GM23338 (cell line): ENCODE data around the gene SELENOM. TPM values are rescaled to one million over a fixed set of nuclear protein-coding genes. Genes with fewer than 3 reads are reported as not detected.

ENCODE experiments used
- ATAC-seq: fragments of 200-7000 bp; cut with Tn5 transposase; 3 replicates; pipeline ENCODE4 v1.9.1; 2020
- DNase-seq: peaks from one replicate; pipeline ENCODE4 v3.0.0-alpha.2; 2015; ENCODE audit warnings: low spot score
- H2AFZ ChIP-seq: fragments of 200-600 bp; sonication (generic); 2 replicates; pipeline ENCODE4 v1.8.0; 2016; ENCODE audit warnings: antibody characterized with exemption, mild to moderate bottlenecking, moderate library complexity
- H3F3A ChIP-seq: fragments of 200-600 bp; sonication (generic); replicated peaks from 2 replicates; pipeline ENCODE4 v1.8.0; 2017; ENCODE audit warnings: antibody characterized with exemption, mixed run types, low read depth
- H3K27ac ChIP-seq: fragments of 200-600 bp; sonication (generic); 2 replicates; pipeline ENCODE4 v1.6.1; 2016; ENCODE audit warnings: low read depth
- H3K27me3 ChIP-seq: fragments of 200-600 bp; sonication (generic); 2 replicates; pipeline ENCODE4 v1.8.0; 2016; ENCODE audit warnings: mild to moderate bottlenecking, mixed run types, moderate library complexity; ENCODE audit not compliant: insufficient read depth
- H3K36me3 ChIP-seq: fragments of 200-600 bp; sonication (generic); 2 replicates; pipeline ENCODE4 v1.8.0; 2016; ENCODE audit warnings: mild to moderate bottlenecking; ENCODE audit not compliant: insufficient read depth
- H3K4me1 ChIP-seq: fragments of 200-600 bp; sonication (generic); 2 replicates; pipeline ENCODE4 v1.8.0; 2016; ENCODE audit warnings: mild to moderate bottlenecking, moderate library complexity; ENCODE audit not compliant: insufficient read depth
- H3K4me2 ChIP-seq: fragments of 200-600 bp; sonication (generic); 2 replicates; pipeline ENCODE4 v1.7.1; 2017; ENCODE audit warnings: mixed run types
- H3K4me3 ChIP-seq: fragments of 200-600 bp; sonication (generic); 2 replicates; pipeline ENCODE4 v1.6.1; 2016; ENCODE audit warnings: mixed run types
- H3K79me2 ChIP-seq: fragments of 200-600 bp; sonication (generic); replicated peaks from 2 replicates; pipeline ENCODE4 v1.8.0; 2017; ENCODE audit warnings: mild to moderate bottlenecking; ENCODE audit not compliant: insufficient read depth
- H3K9me2 ChIP-seq: fragments of 200-600 bp; sonication (generic); 2 replicates; pipeline ENCODE4 v1.8.0; 2017; ENCODE audit not compliant: insufficient read depth
- H4K20me1 ChIP-seq: fragments of 200-600 bp; sonication (generic); replicated peaks from 2 replicates; pipeline ENCODE4 v1.8.0; 2017; ENCODE audit warnings: mild to moderate bottlenecking; ENCODE audit not compliant: insufficient read depth
- H3K27ac Mint-ChIP-seq: 2 replicates; pipeline ENCODE4 v1.8.0; 2020; ENCODE audit warnings: inconsistent platforms, mild to moderate bottlenecking, moderate library complexity, mixed read lengths
- H3K27me3 Mint-ChIP-seq: 3 replicates; pipeline ENCODE4 v1.8.0; 2022; ENCODE audit warnings: low read depth, mild to moderate bottlenecking, moderate library complexity, mixed read lengths, inconsistent platforms; ENCODE audit not compliant: insufficient read depth, poor library complexity
- H3K36me3 Mint-ChIP-seq: 3 replicates; pipeline ENCODE4 v1.8.0; 2021; ENCODE audit warnings: low read depth, mild to moderate bottlenecking, inconsistent platforms, moderate library complexity, mixed read lengths
- H3K4me1 Mint-ChIP-seq: 3 replicates; pipeline ENCODE4 v1.8.0; 2020; ENCODE audit warnings: mild to moderate bottlenecking, inconsistent platforms, mixed read lengths
- H3K4me3 Mint-ChIP-seq: 3 replicates; pipeline ENCODE4 v1.8.0; 2021; ENCODE audit warnings: moderate library complexity, mild to moderate bottlenecking, inconsistent platforms, mixed read lengths
- H3K9me3 Mint-ChIP-seq: 3 replicates; pipeline ENCODE4 v1.8.0; 2020; ENCODE audit warnings: moderate library complexity, mild to moderate bottlenecking, inconsistent platforms, mixed read lengths
- EZH2 ChIP-seq: fragments of 200-600 bp; sonication (generic); IDR thresholded peaks from one replicate; pipeline ENCODE4 v1.8.0; 2017; ENCODE audit warnings: antibody characterized with exemption, mild to moderate bottlenecking, low read depth; ENCODE audit not compliant: unreplicated experiment
- EZH2phosphoT487 ChIP-seq: fragments of 200-600 bp; sonication (generic); IDR thresholded peaks from one replicate; pipeline ENCODE4 v1.8.1; 2018; ENCODE audit warnings: antibody characterized with exemption; ENCODE audit not compliant: unreplicated experiment
- JUNB ChIP-seq: IDR thresholded peaks from one replicate; pipeline ENCODE4 v1.6.1; 2016; ENCODE audit warnings: antibody characterized with exemption; ENCODE audit not compliant: unreplicated experiment
- POLR2AphosphoS5 ChIP-seq: IDR thresholded peaks from 2 replicates; pipeline ENCODE4 v1.6.1; 2016; ENCODE audit warnings: antibody characterized with exemption, low read depth
- STAT1 ChIP-seq: IDR thresholded peaks from one replicate; pipeline ENCODE4 v1.6.1; 2016; ENCODE audit warnings: antibody characterized with exemption; ENCODE audit not compliant: unreplicated experiment
- ZNF114 ChIP-seq: fragments of 250-450 bp; sonication (Bioruptor Pico); IDR thresholded peaks from 2 replicates; pipeline ENCODE4 v1.5.0; 2020; ENCODE audit warnings: mild to moderate bottlenecking, moderate library complexity
- polyA plus RNA-seq: library from polyadenylated mRNA; unstranded; fragments of >200 nt; fragmentation: Nextera tagmentation; extraction: Ambion mirVana; gene quantifications from 2 replicates; pipeline ENCODE4 v1.2.1, GENCODE V29; 2016
- total RNA-seq: library from RNA; depleted of rRNA; stranded (reverse); fragments of >200 nt; shearing (Covaris generic); gene quantifications from 2 replicates; pipeline ENCODE4 v1.2.3, GENCODE V29; 2014
- TF ChIP-seq, protein P1 (sequence below): IDR thresholded peaks from 2 replicates; pipeline ENCODE4 v1.6.1; 2016; ENCODE audit warnings: antibody characterized with exemption
- TF ChIP-seq, protein P2 (sequence below): fragments of 250-450 bp; sonication (Bioruptor Pico); IDR thresholded peaks from 2 replicates; pipeline ENCODE4 v1.5.0; 2020; ENCODE audit warnings: mild to moderate bottlenecking, moderate library complexity

SELENOM gene
- total and polyA plus RNA-seq, 2 experiments from 2014 or later: 44.9 to 50.8 TPM

DNA sequence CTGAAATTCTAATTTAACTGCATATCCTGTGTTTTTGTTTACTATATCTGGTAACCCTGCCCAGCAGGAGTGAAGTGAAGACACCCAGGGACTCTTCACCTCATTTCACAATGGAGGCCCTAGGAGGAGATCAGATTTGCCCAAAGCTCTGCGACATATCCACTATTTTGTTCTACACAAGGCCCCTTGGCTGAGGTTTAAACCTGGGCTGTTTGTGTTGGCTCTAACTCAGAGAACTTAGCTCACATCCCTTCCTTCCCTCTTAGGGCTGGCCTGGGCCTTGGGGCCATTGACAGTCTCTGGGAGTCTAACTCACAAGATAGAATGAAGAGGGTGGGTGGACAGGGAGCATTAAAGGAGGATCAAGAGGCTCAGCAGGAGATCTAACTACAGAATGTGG, 41.1 kb upstream of the SELENOM start (continued):
- TF ChIP-seq, protein P1, sequence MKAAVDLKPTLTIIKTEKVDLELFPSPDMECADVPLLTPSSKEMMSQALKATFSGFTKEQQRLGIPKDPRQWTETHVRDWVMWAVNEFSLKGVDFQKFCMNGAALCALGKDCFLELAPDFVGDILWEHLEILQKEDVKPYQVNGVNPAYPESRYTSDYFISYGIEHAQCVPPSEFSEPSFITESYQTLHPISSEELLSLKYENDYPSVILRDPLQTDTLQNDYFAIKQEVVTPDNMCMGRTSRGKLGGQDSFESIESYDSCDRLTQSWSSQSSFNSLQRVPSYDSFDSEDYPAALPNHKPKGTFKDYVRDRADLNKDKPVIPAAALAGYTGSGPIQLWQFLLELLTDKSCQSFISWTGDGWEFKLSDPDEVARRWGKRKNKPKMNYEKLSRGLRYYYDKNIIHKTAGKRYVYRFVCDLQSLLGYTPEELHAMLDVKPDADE: no peak
- TF ChIP-seq JUNB (no peak), EZH2phosphoT487 (no peak), POLR2AphosphoS5 (no peak), ZNF114 (CRISPR knock-in tag) (no peak)

DNA sequence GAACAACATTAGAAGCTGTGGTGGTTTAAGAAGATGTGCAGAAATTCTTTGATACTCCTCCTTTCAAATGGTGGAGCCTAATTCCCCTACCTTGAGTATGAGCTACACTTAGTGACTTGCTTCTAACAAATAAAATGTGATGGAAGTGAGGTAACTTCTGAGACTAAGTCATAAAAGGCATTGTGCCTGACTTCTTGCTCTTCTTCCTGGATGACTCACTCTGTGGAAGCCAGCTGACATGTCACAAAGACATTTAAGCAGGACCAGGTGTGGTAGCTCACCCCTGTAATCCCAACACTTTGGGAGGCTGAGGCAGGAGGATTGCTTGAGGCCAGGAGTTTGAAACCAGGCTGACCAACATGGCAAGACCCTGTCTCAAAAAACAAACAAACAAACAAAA, 36.9 kb upstream of the SELENOM start:
- H2AFZ ChIP-seq: no peak overlapping the region
- H3K27me3 Mint-ChIP-seq: peaks cover 11% of the 10 kb centered on the region
- H3K27ac ChIP-seq: no peak overlapping the region
- peaks cover 12% of the 10 kb centered on the region; the same call in 1 of the 2 replicates for H3K4me1 ChIP-seq
- DNase-seq (no peak), ATAC-seq (no peak)
- H3K36me3 ChIP-seq: no peaks in the 10 kb centered on the region
- H3K36me3 Mint-ChIP-seq: peaks cover 4% of the 10 kb centered on the region; the same call in 1 of the 3 replicates
- no peak overlapping the region for H3K4me2 ChIP-seq
- no peak overlapping the region for H3K27ac Mint-ChIP-seq
- no peaks in the 10 kb centered on the region for H3F3A ChIP-seq
- H3K79me2 ChIP-seq: peaks cover 8% of the 10 kb centered on the region
- no peak overlapping the region for H3K4me3 ChIP-seq
- H3K4me1 Mint-ChIP-seq: peaks cover 7% of the 10 kb centered on the region; the same call in 2 of the 3 replicates
- no peaks in the 10 kb centered on the region for H4K20me1 ChIP-seq
- H3K27me3 ChIP-seq: no peaks in the 10 kb centered on the region
- TF ChIP-seq, protein P1: no peak
- no peak for TF ChIP-seq EZH2phosphoT487
- H3K9me2 ChIP-seq: no peaks in the 10 kb centered on the region
- H3K4me3 Mint-ChIP-seq: no peak overlapping the region
- H3K9me3 Mint-ChIP-seq: peaks cover 33% of the 10 kb centered on the region

DNA sequence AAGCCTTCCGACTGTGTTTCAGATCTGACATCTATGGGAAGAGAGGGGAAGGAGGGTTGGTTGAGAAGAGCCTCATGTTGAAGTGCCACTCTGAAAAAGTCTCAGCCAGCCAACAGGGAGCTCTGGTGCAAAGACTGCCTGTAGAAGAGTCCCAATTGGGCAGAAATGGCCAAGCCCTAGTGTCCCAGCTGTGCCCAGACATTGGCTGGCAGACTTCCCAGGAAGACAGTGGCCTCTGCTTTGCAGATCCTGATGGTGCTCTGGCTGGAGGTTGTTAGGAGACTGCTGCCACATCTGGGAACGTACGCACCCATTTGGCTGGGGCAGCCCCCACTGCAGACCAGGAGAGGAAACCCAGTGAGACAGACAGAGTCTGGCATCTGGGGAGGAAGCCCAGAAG, 36.2 kb upstream of the SELENOM start:
- H4K20me1 ChIP-seq: peaks cover 3% of the 10 kb centered on the region; the same call in 1 of the 2 replicates
- H3K4me3 ChIP-seq: no peak overlapping the region
- H3K36me3 ChIP-seq: no peaks in the 10 kb centered on the region
- H3F3A ChIP-seq: no peaks in the 10 kb centered on the region
- peaks cover 31% of the 10 kb centered on the region for H3K9me3 Mint-ChIP-seq
- H3K79me2 ChIP-seq: peaks cover 15% of the 10 kb centered on the region
- DNase-seq (no peak), ATAC-seq (no peak)
- H3K4me1 ChIP-seq: peaks cover 18% of the 10 kb centered on the region
- H2AFZ ChIP-seq: no peak overlapping the region
- H3K36me3 Mint-ChIP-seq: peaks cover 4% of the 10 kb centered on the region; the same call in 1 of the 3 replicates
- H3K27me3 Mint-ChIP-seq: peaks cover 11% of the 10 kb centered on the region
- H3K4me3 Mint-ChIP-seq: no peak overlapping the region
- H3K9me2 ChIP-seq: no peaks in the 10 kb centered on the region
- H3K27ac ChIP-seq: no peak overlapping the region
- no peaks in the 10 kb centered on the region for H3K27me3 ChIP-seq
- H3K4me1 Mint-ChIP-seq: peaks cover 14% of the 10 kb centered on the region
- H3K4me2 ChIP-seq: no peak overlapping the region
- no peak overlapping the region for H3K27ac Mint-ChIP-seq
- TF ChIP-seq ZNF114 (CRISPR knock-in tag): no peak
- no peak for TF ChIP-seq STAT1
- no peak for TF ChIP-seq POLR2AphosphoS5
- TF ChIP-seq, protein P1: no peak
- no peak for TF ChIP-seq EZH2phosphoT487
- TF ChIP-seq EZH2: no peak
- TF ChIP-seq, protein P2, sequence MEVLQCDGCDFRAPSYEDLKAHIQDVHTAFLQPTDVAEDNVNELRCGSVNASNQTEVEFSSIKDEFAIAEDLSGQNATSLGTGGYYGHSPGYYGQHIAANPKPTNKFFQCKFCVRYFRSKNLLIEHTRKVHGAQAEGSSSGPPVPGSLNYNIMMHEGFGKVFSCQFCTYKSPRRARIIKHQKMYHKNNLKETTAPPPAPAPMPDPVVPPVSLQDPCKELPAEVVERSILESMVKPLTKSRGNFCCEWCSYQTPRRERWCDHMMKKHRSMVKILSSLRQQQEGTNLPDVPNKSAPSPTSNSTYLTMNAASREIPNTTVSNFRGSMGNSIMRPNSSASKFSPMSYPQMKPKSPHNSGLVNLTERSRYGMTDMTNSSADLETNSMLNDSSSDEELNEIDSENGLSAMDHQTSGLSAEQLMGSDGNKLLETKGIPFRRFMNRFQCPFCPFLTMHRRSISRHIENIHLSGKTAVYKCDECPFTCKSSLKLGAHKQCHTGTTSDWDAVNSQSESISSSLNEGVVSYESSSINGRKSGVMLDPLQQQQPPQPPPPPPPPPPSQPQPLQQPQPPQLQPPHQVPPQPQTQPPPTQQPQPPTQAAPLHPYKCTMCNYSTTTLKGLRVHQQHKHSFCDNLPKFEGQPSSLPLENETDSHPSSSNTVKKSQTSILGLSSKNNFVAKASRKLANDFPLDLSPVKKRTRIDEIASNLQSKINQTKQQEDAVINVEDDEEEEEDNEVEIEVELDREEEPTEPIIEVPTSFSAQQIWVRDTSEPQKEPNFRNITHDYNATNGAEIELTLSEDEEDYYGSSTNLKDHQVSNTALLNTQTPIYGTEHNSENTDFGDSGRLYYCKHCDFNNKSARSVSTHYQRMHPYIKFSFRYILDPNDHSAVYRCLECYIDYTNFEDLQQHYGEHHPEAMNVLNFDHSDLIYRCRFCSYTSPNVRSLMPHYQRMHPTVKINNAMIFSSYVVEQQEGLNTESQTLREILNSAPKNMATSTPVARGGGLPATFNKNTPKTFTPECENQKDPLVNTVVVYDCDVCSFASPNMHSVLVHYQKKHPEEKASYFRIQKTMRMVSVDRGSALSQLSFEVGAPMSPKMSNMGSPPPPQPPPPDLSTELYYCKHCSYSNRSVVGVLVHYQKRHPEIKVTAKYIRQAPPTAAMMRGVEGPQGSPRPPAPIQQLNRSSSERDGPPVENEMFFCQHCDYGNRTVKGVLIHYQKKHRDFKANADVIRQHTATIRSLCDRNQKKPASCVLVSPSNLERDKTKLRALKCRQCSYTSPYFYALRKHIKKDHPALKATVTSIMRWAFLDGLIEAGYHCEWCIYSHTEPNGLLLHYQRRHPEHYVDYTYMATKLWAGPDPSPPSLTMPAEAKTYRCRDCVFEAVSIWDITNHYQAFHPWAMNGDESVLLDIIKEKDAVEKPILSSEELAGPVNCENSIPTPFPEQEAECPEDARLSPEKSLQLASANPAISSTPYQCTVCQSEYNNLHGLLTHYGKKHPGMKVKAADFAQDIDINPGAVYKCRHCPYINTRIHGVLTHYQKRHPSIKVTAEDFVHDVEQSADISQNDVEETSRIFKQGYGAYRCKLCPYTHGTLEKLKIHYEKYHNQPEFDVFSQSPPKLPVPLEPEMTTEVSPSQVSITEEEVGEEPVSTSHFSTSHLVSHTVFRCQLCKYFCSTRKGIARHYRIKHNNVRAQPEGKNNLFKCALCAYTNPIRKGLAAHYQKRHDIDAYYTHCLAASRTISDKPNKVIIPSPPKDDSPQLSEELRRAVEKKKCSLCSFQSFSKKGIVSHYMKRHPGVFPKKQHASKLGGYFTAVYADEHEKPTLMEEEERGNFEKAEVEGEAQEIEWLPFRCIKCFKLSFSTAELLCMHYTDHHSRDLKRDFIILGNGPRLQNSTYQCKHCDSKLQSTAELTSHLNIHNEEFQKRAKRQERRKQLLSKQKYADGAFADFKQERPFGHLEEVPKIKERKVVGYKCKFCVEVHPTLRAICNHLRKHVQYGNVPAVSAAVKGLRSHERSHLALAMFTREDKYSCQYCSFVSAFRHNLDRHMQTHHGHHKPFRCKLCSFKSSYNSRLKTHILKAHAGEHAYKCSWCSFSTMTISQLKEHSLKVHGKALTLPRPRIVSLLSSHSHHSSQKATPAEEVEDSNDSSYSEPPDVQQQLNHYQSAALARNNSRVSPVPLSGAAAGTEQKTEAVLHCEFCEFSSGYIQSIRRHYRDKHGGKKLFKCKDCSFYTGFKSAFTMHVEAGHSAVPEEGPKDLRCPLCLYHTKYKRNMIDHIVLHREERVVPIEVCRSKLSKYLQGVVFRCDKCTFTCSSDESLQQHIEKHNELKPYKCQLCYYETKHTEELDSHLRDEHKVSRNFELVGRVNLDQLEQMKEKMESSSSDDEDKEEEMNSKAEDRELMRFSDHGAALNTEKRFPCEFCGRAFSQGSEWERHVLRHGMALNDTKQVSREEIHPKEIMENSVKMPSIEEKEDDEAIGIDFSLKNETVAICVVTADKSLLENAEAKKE (CRISPR knock-in tag): no peak
